Measurements from ENCODE around the gene C10orf67.

GRCh38 chr10:23310404-23310803 is 34.2 kb downstream of the C10orf67 start:
- TF ChIP-seq CTCF (conservative IDR thresholded peaks at IDR 0.05; ENCODE audit: low read depth in 2 of 2) (no peak), EZH2 (IDR thresholded peaks at IDR 0.05; ENCODE audit: low read depth, unreplicated experiment) (no peak), POLR2AphosphoS5 (IDR thresholded peaks at IDR 0.05; ENCODE audit: low read depth) (no peak), CREB1 (CRISPR knock-in tag; IDR thresholded peaks at IDR 0.05; ENCODE audit: low read depth) (no peak), REST (IDR thresholded peaks at IDR 0.05; ENCODE audit: unreplicated experiment) (no peak)
